Measurements from ENCODE around the gene ARHGEF7.

ARHGEF7 gene

GRCh38 chr13:111093136-111093535 is 22.0 kb upstream of the ARHGEF7 start:
- H3K4me3 ChIP-seq (replicated peaks; ENCODE audit: low read depth, low read length) = no peak overlapping the region
- no peak for TF ChIP-seq CTCF (IDR thresholded peaks at IDR 0.05; ENCODE audit: low read depth, low read length, missing control alignments)
- DNase-seq (ENCODE audit: extremely low read depth, low read depth) = no peak

GRCh38 chr13:111093634-111094033 is 21.5 kb upstream of the ARHGEF7 start:
- no peak for DNase-seq (ENCODE audit: extremely low read depth, low read depth)
- no peak overlapping the region for H3K4me3 ChIP-seq (replicated peaks; ENCODE audit: low read depth, low read length)
- TF ChIP-seq CTCF (IDR thresholded peaks at IDR 0.05; ENCODE audit: low read depth, low read length, missing control alignments) = no peak

- no peak overlapping the region for H3K4me3 ChIP-seq (replicated peaks; ENCODE audit: low read depth, low read length)
- DNase-seq (ENCODE audit: extremely low read depth, low read depth) = no peak
- TF ChIP-seq CTCF (IDR thresholded peaks at IDR 0.05; ENCODE audit: low read depth, low read length, missing control alignments) = no peak
Measured at GRCh38 chr13:111095031-111095840, 19.9 kb upstream of the ARHGEF7 start.

GRCh38 chr13:111095911-111096501 is 19.1 kb upstream of the ARHGEF7 start:
- no peak for TF ChIP-seq CTCF (IDR thresholded peaks at IDR 0.05; ENCODE audit: low read depth, low read length, missing control alignments)
- no peak for DNase-seq (ENCODE audit: extremely low read depth, low read depth)

GRCh38 chr13:111099290-111099689 is 15.8 kb upstream of the ARHGEF7 start:
- TF ChIP-seq CTCF (IDR thresholded peaks at IDR 0.05; ENCODE audit: low read depth, low read length, missing control alignments) = no peak

More at GRCh38 chr13:111095911-111096501, 19.1 kb upstream of the ARHGEF7 start:
- no peak overlapping the region for H3K4me3 ChIP-seq (replicated peaks; ENCODE audit: low read depth, low read length)

GRCh38 chr13:111110054-111110453 is 5.1 kb upstream of the ARHGEF7 start:
- DNase-seq (ENCODE audit: extremely low read depth, low read depth) = no peak
- H3K4me3 ChIP-seq (replicated peaks; ENCODE audit: low read depth, low read length) = no peak overlapping the region
- no peak for TF ChIP-seq CTCF (IDR thresholded peaks at IDR 0.05; ENCODE audit: low read depth, low read length, missing control alignments)

More at GRCh38 chr13:111099290-111099689, 15.8 kb upstream of the ARHGEF7 start:
- no peak overlapping the region for H3K4me3 ChIP-seq (replicated peaks; ENCODE audit: low read depth, low read length)
- DNase-seq (ENCODE audit: extremely low read depth, low read depth) = no peak

All from HFF-Myc (cell line).